ENCODE results near the gene GSTT2.
"Not testable (repeated sequence)": the region's sequence is repeated elsewhere in the genome, so short reads cannot be mapped to it uniquely, and the experiment has no call there.

GSTT2 gene

DNA sequence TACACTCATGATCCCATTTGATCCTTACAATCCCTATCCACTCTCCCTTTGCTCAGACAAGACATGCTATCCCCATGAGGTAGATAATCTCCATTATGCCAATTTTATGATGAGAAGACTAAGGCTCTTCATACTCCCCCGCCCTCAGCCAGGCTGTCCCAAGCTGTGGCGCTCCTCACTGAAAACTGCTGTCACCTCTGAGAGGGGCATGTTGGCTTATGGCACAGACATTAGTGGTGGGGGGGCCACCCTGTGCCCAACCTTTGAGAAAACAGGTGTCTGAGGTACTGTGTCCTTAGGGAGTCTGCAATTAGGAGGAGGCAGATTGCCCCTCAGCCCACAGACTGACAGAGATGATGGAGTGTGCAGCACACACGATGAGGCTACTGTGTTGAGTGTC lies 10.9 kb upstream of the GSTT2 start:
- Histone ChIP-seq H3K4me1 (no peaks in the 10 kb centered on the region), H3K4me3 (ENCODE audit: low read depth, low read length) (no peak overlapping the region), H3K9me3 (ENCODE audit: control insufficient read depth, low read length) (no peaks in the 10 kb centered on the region), H3K9ac (no peak overlapping the region), H2AFZ (no peak overlapping the region), H3K36me3 (ENCODE audit: control insufficient read depth, insufficient read depth, low read length) (no peaks in the 10 kb centered on the region), H3K27ac (no peak overlapping the region), H3K79me2 (peaks cover 4% of the 10 kb centered on the region), H3K4me2 (ENCODE audit: low read length) (no peak overlapping the region), H3K27me3 (ENCODE audit: control insufficient read depth, insufficient read depth, low read length) (no peaks in the 10 kb centered on the region)
- TF ChIP-seq, protein P1, sequence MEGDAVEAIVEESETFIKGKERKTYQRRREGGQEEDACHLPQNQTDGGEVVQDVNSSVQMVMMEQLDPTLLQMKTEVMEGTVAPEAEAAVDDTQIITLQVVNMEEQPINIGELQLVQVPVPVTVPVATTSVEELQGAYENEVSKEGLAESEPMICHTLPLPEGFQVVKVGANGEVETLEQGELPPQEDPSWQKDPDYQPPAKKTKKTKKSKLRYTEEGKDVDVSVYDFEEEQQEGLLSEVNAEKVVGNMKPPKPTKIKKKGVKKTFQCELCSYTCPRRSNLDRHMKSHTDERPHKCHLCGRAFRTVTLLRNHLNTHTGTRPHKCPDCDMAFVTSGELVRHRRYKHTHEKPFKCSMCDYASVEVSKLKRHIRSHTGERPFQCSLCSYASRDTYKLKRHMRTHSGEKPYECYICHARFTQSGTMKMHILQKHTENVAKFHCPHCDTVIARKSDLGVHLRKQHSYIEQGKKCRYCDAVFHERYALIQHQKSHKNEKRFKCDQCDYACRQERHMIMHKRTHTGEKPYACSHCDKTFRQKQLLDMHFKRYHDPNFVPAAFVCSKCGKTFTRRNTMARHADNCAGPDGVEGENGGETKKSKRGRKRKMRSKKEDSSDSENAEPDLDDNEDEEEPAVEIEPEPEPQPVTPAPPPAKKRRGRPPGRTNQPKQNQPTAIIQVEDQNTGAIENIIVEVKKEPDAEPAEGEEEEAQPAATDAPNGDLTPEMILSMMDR (IDR thresholded peaks at IDR 0.05): no peak

- Histone ChIP-seq H2AFZ (no peak overlapping the region), H3K9me3 (ENCODE audit: control insufficient read depth, low read length) (no peaks in the 10 kb centered on the region), H3K27me3 (ENCODE audit: control insufficient read depth, insufficient read depth, low read length) (no peaks in the 10 kb centered on the region), H3K4me3 (ENCODE audit: low read depth, low read length) (no peak overlapping the region), H3K4me1 (no peaks in the 10 kb centered on the region), H3K79me2 (peaks cover 4% of the 10 kb centered on the region), H3K4me2 (ENCODE audit: low read length) (no peak overlapping the region), H3K36me3 (ENCODE audit: control insufficient read depth, insufficient read depth, low read length) (no peaks in the 10 kb centered on the region), H3K9ac (no peak overlapping the region), H3K27ac (no peak overlapping the region)
- TF ChIP-seq, protein P1 (IDR thresholded peaks at IDR 0.05): no peak
Measured at GRCh38 chr22:23970201-23970641, 9.7 kb upstream of the GSTT2 start.

DNA sequence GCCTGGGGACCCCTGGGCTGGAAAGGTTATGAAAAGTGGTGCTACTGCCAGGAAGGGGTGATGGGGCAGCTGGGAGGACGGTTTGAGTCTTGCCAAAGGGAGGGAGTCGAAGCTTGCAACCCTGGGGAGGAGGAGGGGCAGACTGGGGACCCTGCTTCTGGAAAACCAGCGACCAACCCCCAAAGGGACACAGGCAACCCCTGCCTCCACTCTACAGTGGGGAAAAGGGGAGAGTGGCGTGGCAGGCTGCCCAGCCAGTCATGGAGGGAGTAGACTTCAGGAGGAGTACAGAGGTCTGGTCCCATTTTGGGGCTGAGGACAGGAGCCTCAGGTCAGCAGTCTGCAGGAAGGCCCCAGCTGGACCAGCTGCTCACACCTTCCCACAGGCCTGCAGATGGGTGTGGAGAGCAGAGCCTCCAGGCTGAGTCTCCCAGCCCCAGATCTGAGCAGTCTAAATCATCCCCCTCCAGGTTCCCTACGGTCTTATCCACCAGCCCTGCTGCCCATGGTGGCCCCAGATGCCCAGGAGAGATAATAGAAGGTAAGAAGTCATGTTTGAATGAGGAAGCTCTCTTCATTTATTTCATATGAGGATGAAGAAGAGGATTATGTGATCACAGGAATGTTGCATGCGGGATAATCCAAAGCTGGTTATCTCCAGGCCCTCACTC lies 9.0 kb upstream of the GSTT2 start:
- H3K36me3 ChIP-seq (ENCODE audit: control insufficient read depth, insufficient read depth, low read length): no peaks in the 10 kb centered on the region
- no peak overlapping the region for H3K4me2 ChIP-seq (ENCODE audit: low read length)
- no peaks in the 10 kb centered on the region for H3K9me3 ChIP-seq (ENCODE audit: control insufficient read depth, low read length)
- no peak overlapping the region for H3K9ac ChIP-seq
- no peaks in the 10 kb centered on the region for H3K27me3 ChIP-seq (ENCODE audit: control insufficient read depth, insufficient read depth, low read length)
- TF ChIP-seq, protein P1 (IDR thresholded peaks at IDR 0.05): no peak
- H2AFZ ChIP-seq: no peak overlapping the region
- H3K4me3 ChIP-seq (ENCODE audit: low read depth, low read length): no peak overlapping the region
- no peak overlapping the region for H3K27ac ChIP-seq
- H3K79me2 ChIP-seq: peaks cover 4% of the 10 kb centered on the region
- no peaks in the 10 kb centered on the region for H3K4me1 ChIP-seq

GRCh38 chr22:23971927-23972326 lies 8.0 kb upstream of the GSTT2 start:
- H3K79me2 ChIP-seq; H3K9ac ChIP-seq; H3K4me3 ChIP-seq (ENCODE audit: low read depth, low read length); H3K4me2 ChIP-seq (ENCODE audit: low read length); H3K9me3 ChIP-seq (ENCODE audit: control insufficient read depth, low read length); H3K36me3 ChIP-seq (ENCODE audit: control insufficient read depth, insufficient read depth, low read length); H3K27ac ChIP-seq; H3K27me3 ChIP-seq (ENCODE audit: control insufficient read depth, insufficient read depth, low read length); H2AFZ ChIP-seq; H3K4me1 ChIP-seq: not testable (repeated sequence)

DNA sequence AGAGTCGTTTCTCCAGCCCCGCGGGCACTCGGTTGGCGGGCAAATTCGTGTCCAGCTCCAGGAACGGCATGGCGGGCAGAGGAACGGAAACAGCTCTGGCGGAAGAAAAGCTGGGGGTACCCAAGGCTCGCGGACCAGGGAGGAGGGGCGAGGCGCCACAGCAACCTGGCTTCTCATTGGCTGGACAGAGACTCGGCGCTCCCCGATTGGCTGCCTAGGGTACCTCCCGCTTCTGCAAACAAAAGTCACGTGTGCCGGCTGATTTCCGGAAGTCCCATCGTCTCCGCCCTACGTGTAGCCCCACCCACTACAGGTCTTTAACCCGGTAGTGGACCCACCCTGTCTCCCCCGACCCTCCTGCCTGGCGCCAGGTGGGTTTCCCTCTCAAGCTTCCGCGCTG lies 5.6 kb upstream of the GSTT2 start, which contains the start of gene DDT:
Gene DDT (minus strand): TSS at position 97 of the 400 bp plus-strand sequence. CDS start 27 bp downstream, at position 70.
- not testable (repeated sequence) for H3K79me2 ChIP-seq; H2AFZ ChIP-seq; H3K36me3 ChIP-seq (ENCODE audit: control insufficient read depth, insufficient read depth, low read length); H3K27me3 ChIP-seq (ENCODE audit: control insufficient read depth, insufficient read depth, low read length); H3K4me2 ChIP-seq (ENCODE audit: low read length); H3K27ac ChIP-seq; H3K4me3 ChIP-seq (ENCODE audit: low read depth, low read length); H3K4me1 ChIP-seq; H3K9me3 ChIP-seq (ENCODE audit: control insufficient read depth, low read length); H3K9ac ChIP-seq

DNA sequence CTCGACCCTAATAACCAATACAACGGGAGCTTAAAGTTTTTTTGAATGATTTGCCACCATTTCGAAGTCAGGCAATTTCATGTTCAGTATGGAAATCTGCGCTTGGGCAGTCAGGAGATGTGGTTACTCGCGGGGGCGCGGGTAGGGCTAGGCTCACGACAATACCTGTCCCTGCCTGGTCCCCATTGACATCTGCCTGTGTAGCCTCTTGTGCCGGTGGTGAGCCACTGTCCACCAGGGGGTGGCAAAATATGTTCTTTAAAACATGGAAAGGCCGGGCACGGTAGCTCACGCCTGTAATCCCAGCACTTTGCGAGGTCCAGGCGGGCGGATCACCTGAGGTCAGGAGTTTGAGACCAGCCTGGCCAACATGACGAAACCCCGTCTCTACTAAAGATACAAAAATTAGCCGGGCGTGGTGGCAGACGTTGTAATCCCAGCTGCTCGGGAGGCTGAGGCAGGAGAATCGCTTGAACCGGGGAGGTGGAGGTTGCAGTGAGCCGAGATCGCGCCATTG lies 5.0 kb upstream of the GSTT2 start:
- not testable (repeated sequence) for H3K9me3 ChIP-seq (ENCODE audit: control insufficient read depth, low read length); H3K9ac ChIP-seq; H3K79me2 ChIP-seq; H3K27ac ChIP-seq; H3K4me2 ChIP-seq (ENCODE audit: low read length); H3K4me3 ChIP-seq (ENCODE audit: low read depth, low read length); H2AFZ ChIP-seq; H3K27me3 ChIP-seq (ENCODE audit: control insufficient read depth, insufficient read depth, low read length); H3K4me1 ChIP-seq; H3K36me3 ChIP-seq (ENCODE audit: control insufficient read depth, insufficient read depth, low read length)

- not testable (repeated sequence) for H2AFZ ChIP-seq; H3K9me3 ChIP-seq (ENCODE audit: control insufficient read depth, low read length); H3K4me1 ChIP-seq; H3K27ac ChIP-seq; H3K9ac ChIP-seq; H3K79me2 ChIP-seq; H3K27me3 ChIP-seq (ENCODE audit: control insufficient read depth, insufficient read depth, low read length); H3K4me2 ChIP-seq (ENCODE audit: low read length); H3K36me3 ChIP-seq (ENCODE audit: control insufficient read depth, insufficient read depth, low read length); H3K4me3 ChIP-seq (ENCODE audit: low read depth, low read length)
Measured at GRCh38 chr22:23977304-23977703, 2.6 kb upstream of the GSTT2 start.

DNA sequence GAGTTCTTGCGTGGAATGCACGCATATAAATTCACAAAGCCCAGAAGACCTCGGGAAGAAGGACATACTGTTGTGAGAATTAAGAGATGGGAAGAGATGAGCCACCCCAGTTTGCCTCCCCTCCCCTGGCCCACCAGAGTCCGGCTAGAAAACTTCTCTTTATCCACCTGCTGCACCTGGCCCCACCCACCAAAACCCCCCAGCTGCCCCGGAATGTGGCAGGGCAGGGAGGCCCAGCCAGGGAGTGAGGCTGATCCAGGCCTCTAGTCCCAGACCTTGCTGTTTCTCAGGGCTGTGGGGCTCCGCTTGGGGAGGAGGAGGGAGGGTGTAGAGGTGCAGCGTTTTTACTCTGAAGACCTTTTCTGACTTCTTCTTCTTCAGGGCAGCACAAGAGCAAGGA lies 633 bp downstream of the GSTT2 start:
- H3K9me3 ChIP-seq (ENCODE audit: control insufficient read depth, low read length); H2AFZ ChIP-seq; H3K79me2 ChIP-seq; H3K27me3 ChIP-seq (ENCODE audit: control insufficient read depth, insufficient read depth, low read length); H3K27ac ChIP-seq; H3K9ac ChIP-seq; H3K4me1 ChIP-seq; H3K4me3 ChIP-seq (ENCODE audit: low read depth, low read length); H3K4me2 ChIP-seq (ENCODE audit: low read length); H3K36me3 ChIP-seq (ENCODE audit: control insufficient read depth, insufficient read depth, low read length): not testable (repeated sequence)
